ENCODE results near the gene GPR142. TPM values are rescaled to one million over a fixed set of nuclear protein-coding genes. Genes with fewer than 3 reads are reported as not detected.

GPR142 gene
- total RNA-seq, 1 experiment from 2014 or later, result 0.33 TPM

DNA sequence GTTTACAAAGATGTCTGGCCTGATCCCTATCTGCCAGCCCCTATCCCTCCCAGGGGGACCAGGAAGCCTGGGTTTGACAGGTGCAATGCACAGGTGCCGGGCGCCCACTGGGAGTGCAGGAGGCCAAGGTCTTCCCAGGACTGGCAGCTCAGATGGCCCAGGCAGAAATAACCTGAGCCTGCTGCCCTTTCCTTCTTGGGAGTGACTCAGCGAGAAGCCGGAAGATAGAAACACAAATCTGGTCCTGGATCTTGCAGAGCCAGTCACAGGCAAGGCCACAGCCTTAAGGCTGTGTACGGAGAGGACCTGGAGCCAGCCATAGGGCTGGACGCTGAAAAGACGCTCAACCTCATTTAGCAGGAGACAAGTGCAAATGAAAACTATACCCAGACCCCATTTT, 27.7 kb downstream of the GPR142 start:
- Histone ChIP-seq H3K4me1 (ENCODE audit: insufficient read depth, low read length) (no peaks in the 10 kb centered on the region), H2AFZ (ENCODE audit: low read length) (no peak overlapping the region), H3K9me3 (ENCODE audit: control insufficient read depth, low read depth, low read length) (no peaks in the 10 kb centered on the region), H3T11ph (ENCODE audit: low read length) (no peak overlapping the region), H3K79me2 (ENCODE audit: insufficient read depth, low read length) (no peaks in the 10 kb centered on the region), H2BK12ac (ENCODE audit: insufficient read length, low read depth, low read length) (no peak overlapping the region), H2AK5ac (ENCODE audit: insufficient read length, low read length) (no peak overlapping the region), H3K27me3 (ENCODE audit: insufficient read depth, low read length) (no peaks in the 10 kb centered on the region), H3K18ac (ENCODE audit: insufficient read length, low read depth, low read length) (no peak overlapping the region), H3K27ac (ENCODE audit: insufficient read length, low read depth, low read length) (no peak overlapping the region), H3K9ac (ENCODE audit: extremely low read depth, insufficient read length, low read length) (no peak overlapping the region), H4K5ac (ENCODE audit: insufficient read length, low read depth, low read length) (no peak overlapping the region), H2BK15ac (ENCODE audit: low read depth, low read length) (no peak overlapping the region), H3K14ac (ENCODE audit: insufficient read depth, low read length) (no peak overlapping the region), H3K23ac (ENCODE audit: insufficient read length, low read depth, low read length) (no peak overlapping the region), H2BK120ac (ENCODE audit: low read depth, low read length, poor library complexity, severe bottlenecking) (no peak overlapping the region), H2BK5ac (ENCODE audit: insufficient read length, low read length) (no peak overlapping the region), H2BK20ac (ENCODE audit: low read depth, low read length, poor library complexity, severe bottlenecking) (no peak overlapping the region), H3K79me1 (ENCODE audit: insufficient read depth, low read depth, low read length, poor library complexity, severe bottlenecking) (no peaks in the 10 kb centered on the region), H3K4me2 (ENCODE audit: insufficient read depth, insufficient read length, low read length) (no peak overlapping the region), H4K8ac (replicated peaks; ENCODE audit: insufficient read length, low read depth, low read length) (no peak overlapping the region), H3K4ac (ENCODE audit: low read depth, low read length) (no peak overlapping the region), H3K56ac (ENCODE audit: insufficient read length, low read depth, low read length) (no peak overlapping the region), H4K20me1 (ENCODE audit: control insufficient read depth, insufficient read depth, insufficient read length) (no peaks in the 10 kb centered on the region), H3K23me2 (ENCODE audit: insufficient read length, low read depth, low read length, poor library complexity, severe bottlenecking) (peaks cover 2% of the 10 kb centered on the region), H4K91ac (ENCODE audit: insufficient read length, low read depth, low read length) (no peak overlapping the region)
- no peak overlapping the region for H3K4me3 Mint-ChIP-seq
- H3K4me1 Mint-ChIP-seq, result peaks cover 2 to 13% of the 10 kb centered on the region in 2 experiments; a peak in 3 of 4 replicates
- no peaks in the 10 kb centered on the region; a peak in 1 of 7 replicates for H3K36me3 Mint-ChIP-seq (ENCODE audit: insufficient read depth in 1 of 3, low read depth in 3 of 3)
- WGBS (ENCODE audit: extremely low coverage, insufficient read length, low lambda C conversion rate), result no CpG with 5 or more reads among the region's 7 CpGs
- DNase-seq, result no peak
- TF ChIP-seq, protein P1, sequence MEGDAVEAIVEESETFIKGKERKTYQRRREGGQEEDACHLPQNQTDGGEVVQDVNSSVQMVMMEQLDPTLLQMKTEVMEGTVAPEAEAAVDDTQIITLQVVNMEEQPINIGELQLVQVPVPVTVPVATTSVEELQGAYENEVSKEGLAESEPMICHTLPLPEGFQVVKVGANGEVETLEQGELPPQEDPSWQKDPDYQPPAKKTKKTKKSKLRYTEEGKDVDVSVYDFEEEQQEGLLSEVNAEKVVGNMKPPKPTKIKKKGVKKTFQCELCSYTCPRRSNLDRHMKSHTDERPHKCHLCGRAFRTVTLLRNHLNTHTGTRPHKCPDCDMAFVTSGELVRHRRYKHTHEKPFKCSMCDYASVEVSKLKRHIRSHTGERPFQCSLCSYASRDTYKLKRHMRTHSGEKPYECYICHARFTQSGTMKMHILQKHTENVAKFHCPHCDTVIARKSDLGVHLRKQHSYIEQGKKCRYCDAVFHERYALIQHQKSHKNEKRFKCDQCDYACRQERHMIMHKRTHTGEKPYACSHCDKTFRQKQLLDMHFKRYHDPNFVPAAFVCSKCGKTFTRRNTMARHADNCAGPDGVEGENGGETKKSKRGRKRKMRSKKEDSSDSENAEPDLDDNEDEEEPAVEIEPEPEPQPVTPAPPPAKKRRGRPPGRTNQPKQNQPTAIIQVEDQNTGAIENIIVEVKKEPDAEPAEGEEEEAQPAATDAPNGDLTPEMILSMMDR (conservative IDR thresholded peaks at IDR 0.05), result no peak
- peaks cover 0 to 4% of the 10 kb centered on the region in 2 experiments; a peak in 1 of 5 replicates for H3K9me3 Mint-ChIP-seq
- H3K27ac Mint-ChIP-seq, result no peak overlapping the region
- peaks cover 2% of the 10 kb centered on the region for H3K27me3 Mint-ChIP-seq (ENCODE audit: low read depth)
